PC-3 (cell line): ENCODE measurements around the gene KIDINS220.

Source experiments
- EZH2 ChIP-seq: fragments of 300-600 bp; sonication (generic); IDR thresholded peaks from one replicate; pipeline ENCODE4 v1.6.1; 2017; ENCODE audit warnings: antibody characterized with exemption, mild to moderate bottlenecking, low read length; ENCODE audit not compliant: unreplicated experiment
- EZH2phosphoT487 ChIP-seq: fragments of 300-600 bp; sonication (generic); IDR thresholded peaks from 2 replicates; pipeline ENCODE4 v1.6.1; 2018; ENCODE audit warnings: mild to moderate bottlenecking, antibody characterized with exemption, low read length, borderline replicate concordance
- TF ChIP-seq, protein P1 (sequence below): fragments of 300-600 bp; sonication (generic); conservative IDR thresholded peaks from 2 replicates; pipeline ENCODE4 v1.5.1; 2017; ENCODE audit warnings: antibody characterized with exemption, low read depth, mild to moderate bottlenecking, low read length

DNA sequence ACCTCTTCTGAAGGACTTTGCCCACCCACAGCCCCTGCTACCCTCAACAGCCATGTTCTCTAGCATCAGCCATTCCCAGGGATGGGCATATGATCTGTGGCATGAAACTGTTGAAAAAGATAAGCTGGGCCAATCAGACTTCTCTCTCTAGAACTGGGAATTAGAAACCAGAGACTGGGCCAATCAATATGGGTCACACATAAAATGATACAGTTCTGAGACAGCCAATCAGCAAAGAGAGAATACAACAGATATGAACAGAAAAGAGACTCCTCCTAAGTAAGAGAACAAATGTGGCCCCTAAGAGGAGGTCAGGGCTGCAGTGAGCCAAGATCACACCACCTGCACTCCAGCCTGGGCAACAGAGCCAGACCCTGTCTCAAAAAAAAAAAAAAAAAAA is 2.1 kb downstream of the KIDINS220 start:
- TF ChIP-seq, protein P1, sequence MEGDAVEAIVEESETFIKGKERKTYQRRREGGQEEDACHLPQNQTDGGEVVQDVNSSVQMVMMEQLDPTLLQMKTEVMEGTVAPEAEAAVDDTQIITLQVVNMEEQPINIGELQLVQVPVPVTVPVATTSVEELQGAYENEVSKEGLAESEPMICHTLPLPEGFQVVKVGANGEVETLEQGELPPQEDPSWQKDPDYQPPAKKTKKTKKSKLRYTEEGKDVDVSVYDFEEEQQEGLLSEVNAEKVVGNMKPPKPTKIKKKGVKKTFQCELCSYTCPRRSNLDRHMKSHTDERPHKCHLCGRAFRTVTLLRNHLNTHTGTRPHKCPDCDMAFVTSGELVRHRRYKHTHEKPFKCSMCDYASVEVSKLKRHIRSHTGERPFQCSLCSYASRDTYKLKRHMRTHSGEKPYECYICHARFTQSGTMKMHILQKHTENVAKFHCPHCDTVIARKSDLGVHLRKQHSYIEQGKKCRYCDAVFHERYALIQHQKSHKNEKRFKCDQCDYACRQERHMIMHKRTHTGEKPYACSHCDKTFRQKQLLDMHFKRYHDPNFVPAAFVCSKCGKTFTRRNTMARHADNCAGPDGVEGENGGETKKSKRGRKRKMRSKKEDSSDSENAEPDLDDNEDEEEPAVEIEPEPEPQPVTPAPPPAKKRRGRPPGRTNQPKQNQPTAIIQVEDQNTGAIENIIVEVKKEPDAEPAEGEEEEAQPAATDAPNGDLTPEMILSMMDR = no peak
- TF ChIP-seq EZH2 (no peak), EZH2phosphoT487 (no peak)
